ENCODE results near the gene P3H2.

The P3H2 gene

GRCh38 chr3:190016966-190017365 lies 103.7 kb downstream of the P3H2 start:
- DNase-seq (ENCODE audit: low read depth), result no peak

GRCh38 chr3:190014940-190015339 lies 105.8 kb downstream of the P3H2 start:
- DNase-seq (ENCODE audit: low read depth), result no peak

DNA sequence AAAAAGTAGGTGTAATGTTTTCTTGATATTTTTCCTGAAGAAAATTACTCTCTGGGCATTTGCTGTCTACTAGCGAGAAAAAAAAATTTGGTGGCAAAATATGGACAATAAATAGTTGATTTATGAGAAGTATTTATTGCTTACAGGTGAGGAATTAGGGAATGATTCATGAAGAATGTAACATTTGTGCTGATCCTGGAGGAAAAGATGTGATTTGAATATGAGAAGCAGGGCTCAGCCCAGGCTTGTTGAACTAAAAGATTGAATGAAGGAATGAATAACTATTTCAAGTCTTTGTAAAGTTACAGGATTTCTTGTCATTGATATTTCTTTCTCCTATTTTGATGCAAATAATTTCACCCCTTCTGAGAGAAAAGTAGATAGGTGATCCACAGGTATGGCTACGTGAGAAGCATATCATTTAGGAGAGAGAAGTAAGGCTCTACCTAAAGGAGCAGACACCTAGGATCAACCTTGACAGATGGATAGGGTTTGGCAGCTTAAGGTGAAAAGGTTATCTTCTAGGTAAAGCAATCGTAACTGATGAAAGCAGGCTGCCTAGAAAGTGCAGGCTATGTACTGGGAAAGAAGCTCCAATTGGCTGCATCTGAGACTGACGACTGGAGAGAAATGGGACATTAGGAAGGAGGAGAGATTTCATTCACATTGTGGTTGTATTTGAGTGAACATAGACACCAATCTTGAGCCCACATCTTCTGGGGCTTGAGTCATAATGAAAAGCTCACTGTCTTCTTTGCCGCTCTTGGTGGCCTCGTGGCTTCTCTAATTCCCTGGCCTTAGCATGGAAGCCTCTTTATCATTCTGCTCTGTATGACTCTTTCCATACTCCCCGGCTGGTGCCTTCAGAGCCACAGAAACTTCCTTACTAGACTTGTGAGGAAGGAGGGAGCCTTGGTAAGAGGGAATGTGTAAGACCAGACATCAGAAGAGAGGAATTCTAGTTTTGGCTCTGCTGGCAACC lies 106.5 kb downstream of the P3H2 start:
- DNase-seq (ENCODE audit: low read depth), result no peak

DNA sequence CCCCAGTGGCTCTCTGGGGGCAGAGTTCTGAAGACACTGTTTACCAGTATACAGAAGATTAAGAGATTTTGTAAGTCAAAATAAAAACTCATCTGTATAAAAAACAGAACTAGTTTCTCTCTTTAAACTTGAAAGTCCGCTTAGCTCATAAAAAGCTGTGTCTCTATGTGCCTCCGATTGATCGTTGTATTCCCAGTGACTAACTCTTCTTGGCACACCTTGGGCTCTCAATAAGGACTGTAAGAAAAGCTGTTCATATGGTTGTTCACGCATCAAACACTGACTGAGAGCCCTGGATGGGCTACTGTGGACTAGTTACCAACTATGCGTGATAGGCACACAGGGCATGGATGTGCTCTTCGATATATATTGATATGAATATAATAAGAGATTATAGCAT lies 107.9 kb downstream of the P3H2 start:
- DNase-seq (ENCODE audit: low read depth), result no peak

GRCh38 chr3:190012314-190012782 lies 108.3 kb downstream of the P3H2 start:
- DNase-seq (ENCODE audit: low read depth), result no peak

GRCh38 chr3:190010486-190010885 lies 110.2 kb downstream of the P3H2 start:
- no peak for DNase-seq (ENCODE audit: low read depth)

DNA sequence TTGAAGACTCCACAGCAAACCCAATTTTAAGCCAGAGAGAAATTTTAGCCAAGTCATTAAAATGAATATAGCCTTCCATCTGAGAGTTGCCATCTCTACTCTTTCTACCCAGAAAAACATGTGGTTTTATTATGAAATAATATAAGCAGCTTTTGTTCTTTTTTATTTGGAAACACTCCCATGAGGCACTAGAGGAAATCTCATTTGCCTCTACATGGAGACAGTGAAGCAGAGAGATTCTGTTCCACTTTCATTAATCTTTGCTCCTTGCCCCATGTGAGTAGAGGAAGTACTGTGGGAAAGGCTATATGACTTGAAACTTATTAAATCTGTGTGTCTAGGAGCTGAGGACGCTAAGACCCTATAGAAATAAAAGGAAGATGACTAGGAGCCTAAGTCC lies 111.1 kb downstream of the P3H2 start:
- peak; percentile 40 for DNase-seq (ENCODE audit: low read depth)

- peak; percentile 44 for DNase-seq (ENCODE audit: low read depth)
Measured at GRCh38 chr3:190008432-190008831, 112.3 kb downstream of the P3H2 start.

GRCh38 chr3:190005343-190006113 lies 115.2 kb downstream of the P3H2 start:
- DNase-seq (ENCODE audit: low read depth), result no peak

DNA sequence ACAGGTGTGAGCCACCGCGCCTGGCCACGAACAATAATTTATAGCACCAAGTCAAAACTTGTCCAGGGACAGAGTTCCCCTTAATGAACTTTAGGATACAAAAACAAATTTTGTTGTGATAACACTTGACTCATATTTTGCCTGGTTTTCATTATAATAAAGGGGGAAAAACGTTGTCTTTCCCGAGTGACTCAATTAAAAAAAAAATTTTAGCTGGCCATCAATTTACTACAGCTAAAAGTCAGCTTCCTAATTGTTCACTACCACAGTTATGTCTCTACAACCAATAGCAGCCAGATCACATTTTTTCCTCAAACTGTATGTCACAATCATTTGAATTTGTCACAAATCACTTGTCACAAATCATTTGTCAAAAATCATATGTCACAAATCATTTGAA lies 116.0 kb downstream of the P3H2 start:
- no peak for DNase-seq (ENCODE audit: low read depth)

- DNase-seq (ENCODE audit: low read depth), result peak; percentile 61
Measured at GRCh38 chr3:190003681-190004123, 117.0 kb downstream of the P3H2 start.

DNA sequence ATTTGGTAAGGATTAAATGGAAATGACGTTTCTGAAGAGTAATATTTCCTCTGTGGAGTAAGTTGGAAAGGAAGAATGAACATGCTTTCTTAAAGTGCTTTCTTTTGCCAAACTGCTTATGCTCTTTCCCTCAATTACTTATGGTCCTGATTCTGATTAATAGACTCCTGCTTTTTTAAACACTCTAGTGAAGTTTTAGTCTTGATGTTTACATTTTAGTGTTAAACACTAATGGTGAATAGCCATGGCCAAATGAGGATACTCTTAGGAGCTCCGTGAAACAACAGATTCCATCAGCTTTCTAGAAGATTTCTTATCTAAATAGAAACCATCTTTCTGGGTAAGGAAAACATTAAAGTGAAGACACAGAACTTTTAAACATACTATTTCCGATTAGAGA lies 117.6 kb downstream of the P3H2 start:
- DNase-seq (ENCODE audit: low read depth), result no peak

- DNase-seq (ENCODE audit: low read depth), result peak; percentile 74
Measured at GRCh38 chr3:190001426-190001825, 119.3 kb downstream of the P3H2 start.

DNA sequence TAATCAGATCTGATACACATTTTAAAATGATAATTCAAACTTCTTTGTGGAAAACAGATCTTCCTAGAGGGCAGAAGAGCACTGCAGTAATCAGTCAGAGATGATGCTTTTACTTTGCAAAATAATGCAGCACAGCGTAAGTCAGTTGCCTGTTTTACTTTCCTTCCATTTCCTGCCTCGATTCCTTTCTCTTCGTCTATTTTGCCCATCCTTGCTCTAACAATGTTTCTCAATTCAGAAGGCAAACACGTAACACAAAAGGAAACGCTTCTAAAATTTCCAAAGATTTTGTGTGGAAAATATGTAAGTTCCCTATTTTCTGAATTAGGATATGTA lies 119.9 kb downstream of the P3H2 start:
- DNase-seq (ENCODE audit: low read depth), result no peak

DNA sequence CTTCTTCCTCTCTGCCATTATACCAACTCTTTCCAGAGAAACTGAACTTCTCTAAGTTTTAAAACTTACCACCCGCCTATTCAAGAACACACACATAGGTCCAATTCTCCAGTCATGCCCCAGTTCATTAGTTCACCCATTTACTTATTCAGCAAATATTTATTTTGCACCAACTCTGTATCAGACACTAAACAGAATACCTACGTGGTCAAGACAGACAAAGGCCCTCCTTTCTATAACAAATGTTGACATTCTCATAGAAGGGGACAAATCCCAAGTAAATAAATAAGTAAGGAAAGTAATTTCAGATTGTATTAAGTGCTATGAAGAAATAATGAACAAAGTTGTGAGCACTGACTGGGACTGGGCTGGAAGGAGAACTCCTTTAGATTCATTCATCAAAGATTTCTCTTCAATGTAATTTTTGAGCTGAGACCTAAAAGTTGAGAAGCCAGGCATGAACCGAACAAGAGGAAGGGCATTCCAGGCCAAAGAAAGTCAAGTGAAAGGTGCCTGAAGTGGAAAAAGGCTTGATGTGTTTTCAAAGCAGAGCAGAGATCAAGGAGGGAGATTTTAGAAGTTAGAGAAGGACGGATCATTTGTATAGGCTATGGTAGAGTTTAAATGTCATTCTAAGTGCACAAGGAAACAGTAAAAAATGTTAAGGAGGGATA lies 120.4 kb downstream of the P3H2 start:
- no peak for DNase-seq (ENCODE audit: low read depth)

DNA sequence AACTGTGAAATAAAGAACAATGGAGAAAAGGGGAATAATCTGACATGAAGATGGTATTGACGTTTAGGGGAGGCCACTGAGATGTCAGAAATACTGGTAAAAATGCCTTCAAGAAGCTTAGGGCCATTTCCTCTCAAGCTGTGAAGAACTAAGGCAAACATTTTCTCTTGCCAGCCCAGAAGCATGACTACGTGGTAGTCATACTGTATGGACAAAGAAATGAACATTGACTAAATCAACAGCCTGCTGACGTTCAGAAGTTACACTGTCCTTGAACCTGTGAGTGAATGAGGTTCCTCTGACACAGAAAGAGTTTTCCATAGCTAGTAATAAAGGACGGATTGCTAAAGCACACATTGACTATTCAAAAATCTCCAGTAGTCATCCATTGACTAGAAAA lies 121.0 kb downstream of the P3H2 start:
- DNase-seq (ENCODE audit: low read depth), result no peak

GRCh38 chr3:189995129-189995528 lies 125.6 kb downstream of the P3H2 start:
- no peak for DNase-seq (ENCODE audit: low read depth)

- DNase-seq (ENCODE audit: low read depth), result no peak
Measured at GRCh38 chr3:189990826-189991225, 129.9 kb downstream of the P3H2 start.

- no peak for DNase-seq (ENCODE audit: low read depth)
Measured at GRCh38 chr3:189988854-189989253, 131.8 kb downstream of the P3H2 start.

DNA sequence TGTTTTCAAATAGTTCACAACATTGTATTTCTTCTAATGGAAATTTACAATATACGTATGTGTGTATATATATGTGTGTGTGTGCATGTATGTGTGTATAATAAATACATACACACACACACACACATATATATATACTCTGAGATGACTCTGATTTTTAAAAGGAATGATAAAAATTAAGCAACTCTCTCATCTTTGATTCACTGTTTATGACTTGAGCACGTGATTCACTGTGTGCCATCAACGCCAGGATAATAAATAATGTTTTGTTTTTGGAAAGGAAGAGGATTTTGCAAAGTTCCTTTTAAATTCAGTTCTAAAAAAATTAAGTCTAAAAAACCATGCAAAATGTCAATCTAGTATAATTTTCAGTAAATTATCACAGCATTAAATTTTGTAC lies 132.4 kb downstream of the P3H2 start:
- DNase-seq (ENCODE audit: low read depth), result no peak

DNA sequence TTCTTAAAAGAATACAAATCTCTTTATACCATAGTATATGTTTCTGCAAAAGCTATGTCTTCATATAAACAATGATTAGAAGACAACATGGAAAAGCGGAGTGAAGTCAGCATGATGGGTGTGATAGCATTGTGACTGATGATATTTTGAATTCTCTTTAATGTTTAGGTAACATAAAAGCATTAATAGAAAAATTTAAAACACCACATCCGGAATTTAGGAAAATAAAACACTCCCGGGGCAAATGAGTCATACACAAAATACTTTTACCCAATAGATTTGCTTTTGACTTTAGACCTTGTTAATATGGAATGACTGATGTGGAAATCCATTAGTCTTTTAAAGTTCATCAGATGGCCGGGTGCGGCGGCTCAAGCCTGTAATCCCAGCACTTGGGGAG lies 134.7 kb downstream of the P3H2 start:
- no peak for DNase-seq (ENCODE audit: low read depth)

DNA sequence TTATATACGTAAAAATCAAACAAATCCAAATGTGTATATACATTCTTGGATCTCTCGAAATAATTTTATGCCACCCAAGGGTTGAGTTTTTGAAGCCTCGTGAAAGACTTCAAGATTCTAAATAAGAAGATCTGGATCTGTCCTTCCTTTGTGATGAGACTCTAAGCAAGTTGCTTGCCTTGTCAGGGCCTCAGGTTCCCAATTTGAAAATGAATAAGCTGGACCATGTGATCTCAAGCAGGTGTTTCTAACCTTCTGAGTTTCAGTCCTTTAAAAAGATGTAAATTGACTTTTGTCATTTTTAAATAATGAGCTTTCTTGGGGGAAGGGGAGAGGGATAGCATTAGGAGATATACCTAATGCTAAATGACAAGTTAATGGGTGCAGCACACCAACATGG lies 137.1 kb downstream of the P3H2 start:
- DNase-seq (ENCODE audit: low read depth), result no peak

Data from fibroblast of gingiva (primary cell).